Transverse colon (tissue), 3 donors: ENCODE results near the gene SCGB1A1.

Experiments used
- CTCF ChIP-seq, 5 experiments: fragments of 200-600 bp in 3 of 5; fragments of 450-650 bp in 2 of 5; sonication (generic) in 3 of 5; IDR thresholded peaks; 1 replicate in 2 of 5; 2 replicates in 3 of 5; pipeline ENCODE4 v1.5.1; 2016 to 2017; ENCODE audit warnings: antibody characterized with exemption in 5 of 5, inconsistent platforms in 3 of 5, mild to moderate bottlenecking in 2 of 5, moderate library complexity in 1 of 5
- EP300 ChIP-seq: sonication (generic); formaldehyde crosslinking; IDR thresholded peaks from one replicate; pipeline ENCODE4 v1.6.1; 2017; ENCODE audit warnings: antibody characterized with exemption, low read depth

- TF ChIP-seq CTCF (IDR thresholded peaks at IDR 0.05) (peak; percentile 65 to 76 (median 70)), EP300 (no peak)
Measured at GRCh38 chr11:62394825-62395538, 23.9 kb upstream of the SCGB1A1 start.
